GM12872 (cell line): ENCODE results near the gene INSRR.

ENCODE experiments used
- CTCF ChIP-seq: IDR thresholded peaks from 3 replicates; pipeline ENCODE4 v1.5.1; 2011; ENCODE audit warnings: low read depth, mild to moderate bottlenecking, low read length, moderate library complexity; ENCODE audit not compliant: insufficient read depth

The INSRR gene

GRCh38 chr1:156854634-156855033 lies 4.3 kb downstream of the INSRR start:
- no peak for TF ChIP-seq CTCF

GRCh38 chr1:156853761-156854160 lies 5.2 kb downstream of the INSRR start:
- TF ChIP-seq CTCF, result no peak

- TF ChIP-seq CTCF, result no peak
Observed at GRCh38 chr1:156852418-156852874, 6.5 kb downstream of the INSRR start.

GRCh38 chr1:156851779-156852417 lies 7.0 kb downstream of the INSRR start:
- no peak for TF ChIP-seq CTCF

GRCh38 chr1:156849151-156849496 lies 9.8 kb downstream of the INSRR start:
- no peak for TF ChIP-seq CTCF

- no peak for TF ChIP-seq CTCF
Observed at GRCh38 chr1:156848461-156849150, 10.3 kb downstream of the INSRR start.

GRCh38 chr1:156847591-156848460 lies 11.1 kb downstream of the INSRR start:
- no peak for TF ChIP-seq CTCF
